Neural progenitor cell (in vitro differentiated cells): Measurements from ENCODE around the gene DENND4A.

ENCODE experiments used
- CTCF ChIP-seq: fragments of 200-600 bp; sonication (generic); IDR thresholded peaks from 2 replicates; pipeline ENCODE4 v1.5.1; 2017; ENCODE audit warnings: antibody characterized with exemption, mild to moderate bottlenecking
- EZH2phosphoT487 ChIP-seq: fragments of 200-600 bp; sonication (generic); IDR thresholded peaks from 2 replicates; pipeline ENCODE4 v1.6.1; 2017; ENCODE audit warnings: antibody characterized with exemption

DNA sequence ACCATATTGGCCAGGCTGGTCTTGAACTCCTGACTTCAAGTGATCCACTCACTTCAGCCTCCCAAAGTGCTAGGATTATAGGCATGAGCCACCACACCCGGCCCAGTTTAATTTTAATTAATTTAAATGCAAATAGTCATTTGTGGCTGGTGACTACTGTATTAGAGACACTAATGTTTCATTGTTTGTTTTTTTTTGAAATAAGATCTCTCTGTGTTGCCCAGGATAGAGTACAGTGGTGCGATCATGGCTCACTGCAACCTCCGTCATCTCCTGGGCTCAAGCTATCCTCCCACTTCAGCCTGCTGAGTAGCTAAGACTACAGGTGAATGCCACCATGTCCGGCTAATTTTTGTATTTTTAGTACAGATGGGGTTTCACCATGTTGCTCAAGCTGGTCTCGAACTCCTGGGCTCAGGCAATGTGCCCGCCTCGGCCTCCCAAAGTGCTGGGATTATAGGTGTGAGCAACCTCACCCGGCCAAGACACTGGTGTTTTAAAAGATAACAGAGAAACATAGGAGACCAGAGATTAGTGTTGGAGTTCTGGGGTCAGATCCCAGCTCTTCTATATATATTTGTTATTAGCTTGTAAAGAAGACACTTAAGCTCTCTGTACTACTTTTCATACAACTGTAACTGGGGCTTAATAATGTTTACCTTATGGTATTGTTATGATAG lies 42.6 kb upstream of the DENND4A start:
- TF ChIP-seq CTCF (no peak), EZH2phosphoT487 (no peak)
